ENCODE data around the gene EMD.

The EMD gene

GRCh38 chrX:154426916-154427770, 48.0 kb downstream of the EMD start:
- CTCF ChIA-PET: no interaction called here
- H3K36me3 Mint-ChIP-seq: peaks cover 5% of the 10 kb centered on the region
- H3K27ac Mint-ChIP-seq: peak overlapping the region; percentile 52
- no peaks in the 10 kb centered on the region for H3K27me3 Mint-ChIP-seq
- peaks cover 36% of the 10 kb centered on the region for H3K4me1 Mint-ChIP-seq
- DNase-seq: no peak
- no peak overlapping the region for H3K4me3 Mint-ChIP-seq
- no peaks in the 10 kb centered on the region for H3K9me3 Mint-ChIP-seq

- peaks cover 36% of the 10 kb centered on the region for H3K4me1 Mint-ChIP-seq
- H3K27ac Mint-ChIP-seq: peak within 1 kb of the TSS; percentile 82
- peak; percentile 93 for DNase-seq
- no peaks in the 10 kb centered on the region for H3K9me3 Mint-ChIP-seq
- CTCF ChIA-PET: no interaction called here
- peaks cover 8% of the 10 kb centered on the region for H3K36me3 Mint-ChIP-seq
- H3K27me3 Mint-ChIP-seq: no peaks in the 10 kb centered on the region
- peak within 1 kb of the TSS; percentile 75 for H3K4me3 Mint-ChIP-seq
Measured at GRCh38 chrX:154428176-154429171, 49.4 kb downstream of the EMD start, which contains the start of gene ATP6AP1. Gene ATP6AP1, plus strand, starts transcription at chrX:154428677. Its CDS starts 16 bp downstream, at chrX:154428693.

- Mint-ChIP-seq H3K4me1 (peaks cover 30% of the 10 kb centered on the region), H3K27ac (peak overlapping the region; percentile 82), H3K9me3 (no peaks in the 10 kb centered on the region), H3K36me3 (peaks cover 8% of the 10 kb centered on the region), H3K4me3 (peak overlapping the region; percentile 75), H3K27me3 (no peaks in the 10 kb centered on the region)
- CTCF ChIA-PET: no interaction called here
- no peak for DNase-seq
Measured at GRCh38 chrX:154429711-154430110, 50.6 kb downstream of the EMD start.

GRCh38 chrX:154430479-154430878, 51.4 kb downstream of the EMD start:
- H3K4me1 Mint-ChIP-seq: peaks cover 30% of the 10 kb centered on the region
- H3K27ac Mint-ChIP-seq: peak overlapping the region; percentile 16
- H3K9me3 Mint-ChIP-seq: no peaks in the 10 kb centered on the region
- peaks cover 8% of the 10 kb centered on the region for H3K36me3 Mint-ChIP-seq
- no peak for DNase-seq
- no peaks in the 10 kb centered on the region for H3K27me3 Mint-ChIP-seq
- CTCF ChIA-PET: no interaction called here
- no peak overlapping the region for H3K4me3 Mint-ChIP-seq

GRCh38 chrX:154430916-154431315, 51.8 kb downstream of the EMD start:
- no peaks in the 10 kb centered on the region for H3K9me3 Mint-ChIP-seq
- no peak overlapping the region for H3K4me3 Mint-ChIP-seq
- H3K27ac Mint-ChIP-seq: no peak overlapping the region
- H3K4me1 Mint-ChIP-seq: peaks cover 31% of the 10 kb centered on the region
- CTCF ChIA-PET: no interaction called here
- DNase-seq: no peak
- peaks cover 9% of the 10 kb centered on the region for H3K36me3 Mint-ChIP-seq
- H3K27me3 Mint-ChIP-seq: no peaks in the 10 kb centered on the region
